Endothelial cell of umbilical vein (primary cell): Measurements from ENCODE around the gene ZNF496. TPM values are rescaled to one million over a fixed set of nuclear protein-coding genes. Genes with fewer than 3 reads are reported as not detected.

Experiments used
- BruUV-seq: library from RNA; stranded (reverse); fragments of 400-500 nt; replicated peaks from 2 replicates; lab custom pipeline; 2021; lab: Mats Ljungman, UMichigan
- CTCF ChIA-PET: fragments of 300-600, 350-600 bp; sonication (Branson Sonifier 250); formaldehyde crosslinking; loops from one replicate; lab custom pipeline; 2021; ENCODE audit warnings: antibody characterized with exemption, inconsistent platforms; lab: Charles Lee
- POLR2A ChIA-PET: fragments of 300-600, 350-600 bp; sonication (Branson Sonifier 250); formaldehyde crosslinking; loops from one replicate; lab custom pipeline; 2021; ENCODE audit warnings: antibody characterized with exemption, inconsistent platforms; lab: Charles Lee
- DNase-seq: peaks from one replicate; pipeline ENCODE4 v3.0.0-alpha.2; 2011; ENCODE audit warnings: low read depth, low spot score
- FAIRE-seq: peaks from 2 replicates; lab custom pipeline; 2011; peaks lifted over from hg19 to GRCh38; lab: Jason Lieb, UNC
- H2AFZ ChIP-seq: 2 replicates; pipeline ENCODE4 v1.6.0; 2012; ENCODE audit warnings: low read depth, low read length, control low read depth, inconsistent platforms
- H3K27ac ChIP-seq: 2 replicates; pipeline ENCODE4 v1.5.1; 2011; ENCODE audit warnings: low read depth, mild to moderate bottlenecking, control low read depth, low read length, moderate library complexity; ENCODE audit not compliant: insufficient read depth
- H3K27me3 ChIP-seq, 2 experiments: 2 replicates each; pipeline versions ENCODE4 v1.6.0 to v1.6.1; 2011; ENCODE audit warnings: low read length in 2 of 2, mixed read lengths in 1 of 2; ENCODE audit not compliant: control insufficient read depth in 2 of 2, insufficient read depth in 2 of 2
- H3K36me3 ChIP-seq, 2 experiments: 2 replicates in 1 of 2; 3 replicates in 1 of 2; pipeline ENCODE4 v1.5.1; 2011; ENCODE audit warnings: low read length in 2 of 2, mild to moderate bottlenecking in 1 of 2, moderate library complexity in 1 of 2; ENCODE audit not compliant: control insufficient read depth in 2 of 2, insufficient read depth in 2 of 2; ENCODE audit errors: extremely low read depth in 1 of 2
- H3K4me1 ChIP-seq: 3 replicates; pipeline ENCODE4 v1.5.1; 2011; ENCODE audit warnings: mild to moderate bottlenecking, low read length; ENCODE audit not compliant: control insufficient read depth, insufficient read depth; ENCODE audit errors: extremely low read depth
- H3K4me2 ChIP-seq: 2 replicates; pipeline ENCODE4 v1.6.1; 2011; ENCODE audit warnings: low read length, control low read depth, mixed read lengths; ENCODE audit not compliant: insufficient read depth
- H3K4me3 ChIP-seq, 3 experiments: fragments of 200-600 bp in 1 of 3; sonication (generic), shearing (Covaris generic) in 1 of 3; replicated peaks in 1 of 3; 2 replicates each; pipeline ENCODE4 v1.5.1; 2011 to 2016; ENCODE audit warnings: control low read depth in 3 of 3, low read length in 3 of 3, mild to moderate bottlenecking in 2 of 3, inconsistent platforms in 1 of 3, low read depth in 1 of 3, moderate library complexity in 1 of 3; ENCODE audit not compliant: insufficient read depth in 1 of 3
- H3K79me2 ChIP-seq: 2 replicates; pipeline ENCODE4 v1.6.0; 2012; ENCODE audit warnings: low read length, inconsistent platforms; ENCODE audit not compliant: control insufficient read depth, insufficient read depth
- H3K9ac ChIP-seq: replicated peaks from 2 replicates; pipeline ENCODE3; 2011; ENCODE audit warnings: low read length, control low read depth; ENCODE audit not compliant: insufficient read depth; ENCODE audit errors: extremely low read depth
- H3K9me1 ChIP-seq: replicated peaks from 3 replicates; pipeline ENCODE4 v1.6.0; 2011; ENCODE audit warnings: mild to moderate bottlenecking, low read length; ENCODE audit not compliant: control insufficient read depth, insufficient read depth; ENCODE audit errors: extremely low read depth
- H3K9me3 ChIP-seq: replicated peaks from 2 replicates; pipeline ENCODE4 v1.5.1; 2012; ENCODE audit warnings: low read length, inconsistent platforms; ENCODE audit not compliant: control insufficient read depth, insufficient read depth
- H4K20me1 ChIP-seq: replicated peaks from 2 replicates; pipeline ENCODE3; 2011; ENCODE audit warnings: mild to moderate bottlenecking, low read length; ENCODE audit not compliant: control insufficient read depth, insufficient read depth; ENCODE audit errors: extremely low read depth
- CTCF ChIP-seq, 2 donors: IDR thresholded peaks; 1 replicate in 1 of 2; 2 replicates in 1 of 2; pipeline ENCODE4 v1.5.1; 2011; ENCODE audit warnings: low read length in 2 of 2, mild to moderate bottlenecking in 2 of 2, moderate library complexity in 2 of 2, control low read depth in 1 of 2, inconsistent platforms in 1 of 2, low read depth in 1 of 2; ENCODE audit not compliant: insufficient read depth in 1 of 2; ENCODE audit errors: extremely low read depth in 1 of 2
- EZH2 ChIP-seq: IDR thresholded peaks from 2 replicates; pipeline ENCODE4 v1.6.1; 2012; ENCODE audit warnings: borderline replicate concordance, low read depth, mild to moderate bottlenecking, moderate library complexity, low read length, inconsistent platforms; ENCODE audit not compliant: severe bottlenecking
- FOS ChIP-seq: IDR thresholded peaks from 2 replicates; pipeline ENCODE4 v1.6.1; 2011; ENCODE audit warnings: mild to moderate bottlenecking, low read length, moderate library complexity, borderline replicate concordance; ENCODE audit not compliant: insufficient read depth
- GATA2 ChIP-seq: IDR thresholded peaks from 2 replicates; pipeline ENCODE4 v1.7.0; 2011; ENCODE audit warnings: low read depth, mild to moderate bottlenecking, moderate library complexity, mixed read lengths, low read length; ENCODE audit not compliant: insufficient read length, insufficient read depth
- JUN ChIP-seq: IDR thresholded peaks from 2 replicates; pipeline ENCODE4 v1.6.1; 2011; ENCODE audit warnings: borderline replicate concordance, low read depth; ENCODE audit not compliant: insufficient read length, insufficient read depth
- MAX ChIP-seq: IDR thresholded peaks from 2 replicates; pipeline ENCODE4 v1.6.1; 2011; ENCODE audit not compliant: insufficient read depth, insufficient read length
- MYC ChIP-seq: IDR thresholded peaks from one replicate; pipeline ENCODE4 v1.6.1; 2011; ENCODE audit warnings: mild to moderate bottlenecking, low read depth, low read length
- POLR2A ChIP-seq: IDR thresholded peaks from 2 replicates; pipeline ENCODE4 v1.6.1; 2012; ENCODE audit warnings: low read depth, mild to moderate bottlenecking, control low read depth, low read length
- POLR2AphosphoS5 ChIP-seq: IDR thresholded peaks from 2 replicates; pipeline ENCODE4 v1.6.1; 2012; ENCODE audit warnings: low read depth, mild to moderate bottlenecking, control low read depth, low read length, moderate library complexity; ENCODE audit not compliant: insufficient read depth
- dilution Hi-C: fragments of 300-500 bp; cut with MboI; formaldehyde crosslinking; loops from one replicate; pipeline ENCODE4 v1.15.0; 2019; ENCODE audit warnings: low sequenced_read_pairs; ENCODE audit not compliant: extremely low pct_ligation_motif_present
- intact Hi-C: fragments of 100-400 bp; cut with micrococcal nuclease; formaldehyde crosslinking; loops from one replicate; pipeline ENCODE4 v1.10.0; 2022
- polyA plus RNA-seq, 4 experiments: library from polyadenylated mRNA; depleted of rRNA in 3 of 4; stranded (reverse) in 3 of 4; unstranded in 1 of 4; fragments of >200 nt; gene quantifications; 2 replicates each; pipeline versions ENCODE4 v1.2.1 to v1.2.3, GENCODE V29; 2011 to 2012; ENCODE audit warnings: missing spikeins in 1 of 4
- total RNA-seq: library from RNA; stranded (reverse); gene quantifications from 2 replicates; pipeline ENCODE4 v1.2.3, GENCODE V29; 2021

Gene ZNF496
- total and polyA plus RNA-seq, 2 donors (not counting 3 experiments of a cell fraction or from before 2014, with no cell fraction given) = 22.4 to 46.0 TPM

GRCh38 chr1:247300491-247301175, 31.0 kb downstream of the ZNF496 start:
- Histone ChIP-seq H4K20me1 (no peaks in the 10 kb centered on the region), H3K9ac (no peak overlapping the region), H3K36me3 (peaks cover 0 to 27% of the 10 kb centered on the region in 2 experiments), H3K4me2 (no peak overlapping the region), H2AFZ (no peak overlapping the region), H3K9me3 (no peaks in the 10 kb centered on the region), H3K9me1 (no peaks in the 10 kb centered on the region), H3K4me3 (no peak overlapping the region), H3K27ac (no peak overlapping the region), H3K79me2 (no peaks in the 10 kb centered on the region), H3K27me3 (no peaks in the 10 kb centered on the region), H3K4me1 (no peaks in the 10 kb centered on the region)
- intact Hi-C loops = no loop called here
- no TSS peak for BruUV-seq
- ChIA-PET CTCF (interaction anchor here (2.0 kb wide), 1 partner anchor 72 kb away, joined by 5 read pairs; no protein-coding TSS in a partner anchor), POLR2A (no interaction called here)
- no peak for TF ChIP-seq MAX
- TF ChIP-seq JUN = no peak
- TF ChIP-seq POLR2AphosphoS5 = no peak
- no peak for TF ChIP-seq EZH2
- TF ChIP-seq CTCF (IDR thresholded peaks at IDR 0.05; ENCODE audit: extremely low read depth in 1 of 2, insufficient read depth in 1 of 2, low read depth in 1 of 2, low read length in 2 of 2) = no peak
- TF ChIP-seq MYC = no peak
- no peak for TF ChIP-seq GATA2
- TF ChIP-seq POLR2A = no peak
- TF ChIP-seq FOS = no peak
- no peak for FAIRE-seq
- no peak for DNase-seq
- dilution Hi-C loops = no loop called here
